Measurements from ENCODE around the gene TLCD1.
"Not testable (repeated sequence)": the region's sequence is repeated elsewhere in the genome, so short reads cannot be mapped to it uniquely, and the experiment has no call there.

TLCD1 gene

DNA sequence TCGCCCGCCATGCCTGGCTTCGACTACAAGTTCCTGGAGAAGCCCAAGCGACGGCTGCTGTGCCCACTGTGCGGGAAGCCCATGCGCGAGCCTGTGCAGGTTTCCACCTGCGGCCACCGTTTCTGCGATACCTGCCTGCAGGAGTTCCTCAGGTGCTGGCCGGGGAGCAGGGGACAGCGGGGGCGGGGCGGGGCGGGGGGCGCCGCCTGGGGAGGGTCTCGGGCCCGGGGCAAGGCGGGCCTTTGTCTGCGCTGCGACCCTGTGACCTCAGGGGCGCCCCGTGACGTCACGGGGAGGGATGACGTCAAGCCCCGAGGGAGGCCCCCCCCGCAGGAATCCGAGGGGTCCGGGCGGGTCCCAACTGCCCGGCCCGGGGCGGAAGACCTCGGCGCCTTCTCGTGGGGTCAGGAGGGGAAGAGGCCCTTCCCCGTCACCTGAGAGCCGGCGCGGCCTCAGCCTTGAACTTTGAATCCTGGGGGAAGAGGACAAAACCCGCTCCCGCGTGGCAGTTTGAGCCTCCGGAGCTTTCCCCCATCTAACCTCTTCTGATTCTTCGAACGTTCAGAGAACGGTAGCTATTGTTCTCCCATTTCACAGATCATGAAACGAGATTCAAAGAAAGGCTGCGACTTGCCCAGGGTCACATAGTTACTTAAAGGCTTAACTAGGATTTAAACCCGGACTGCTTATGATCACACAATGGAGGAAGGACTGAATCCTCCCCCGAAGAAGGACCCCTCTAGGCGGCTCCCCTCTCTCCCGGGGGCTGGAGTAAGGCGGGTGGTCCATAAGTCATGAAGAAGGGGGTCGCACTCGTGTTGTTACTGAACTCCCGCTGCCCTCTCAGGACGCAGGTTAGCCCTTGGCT, 18.3 kb upstream of the TLCD1 start:
- Mint-ChIP-seq H3K4me3 (peak overlapping the region; percentile 80), H3K4me1 (peaks cover 22% of the 10 kb centered on the region), H3K36me3 (ENCODE audit: insufficient read depth) (peaks cover 15% of the 10 kb centered on the region), H3K9me3 (no peaks in the 10 kb centered on the region), H3K27ac (ENCODE audit: low read depth) (peak overlapping the region; percentile 86), H3K27me3 (no peaks in the 10 kb centered on the region)
- DNase-seq (ENCODE audit: low spot score in 2 of 2) (no peak), ATAC-seq (replicated peaks; ENCODE audit: extremely low read depth, poor library complexity, severe bottlenecking) (peak; percentile 35)

DNA sequence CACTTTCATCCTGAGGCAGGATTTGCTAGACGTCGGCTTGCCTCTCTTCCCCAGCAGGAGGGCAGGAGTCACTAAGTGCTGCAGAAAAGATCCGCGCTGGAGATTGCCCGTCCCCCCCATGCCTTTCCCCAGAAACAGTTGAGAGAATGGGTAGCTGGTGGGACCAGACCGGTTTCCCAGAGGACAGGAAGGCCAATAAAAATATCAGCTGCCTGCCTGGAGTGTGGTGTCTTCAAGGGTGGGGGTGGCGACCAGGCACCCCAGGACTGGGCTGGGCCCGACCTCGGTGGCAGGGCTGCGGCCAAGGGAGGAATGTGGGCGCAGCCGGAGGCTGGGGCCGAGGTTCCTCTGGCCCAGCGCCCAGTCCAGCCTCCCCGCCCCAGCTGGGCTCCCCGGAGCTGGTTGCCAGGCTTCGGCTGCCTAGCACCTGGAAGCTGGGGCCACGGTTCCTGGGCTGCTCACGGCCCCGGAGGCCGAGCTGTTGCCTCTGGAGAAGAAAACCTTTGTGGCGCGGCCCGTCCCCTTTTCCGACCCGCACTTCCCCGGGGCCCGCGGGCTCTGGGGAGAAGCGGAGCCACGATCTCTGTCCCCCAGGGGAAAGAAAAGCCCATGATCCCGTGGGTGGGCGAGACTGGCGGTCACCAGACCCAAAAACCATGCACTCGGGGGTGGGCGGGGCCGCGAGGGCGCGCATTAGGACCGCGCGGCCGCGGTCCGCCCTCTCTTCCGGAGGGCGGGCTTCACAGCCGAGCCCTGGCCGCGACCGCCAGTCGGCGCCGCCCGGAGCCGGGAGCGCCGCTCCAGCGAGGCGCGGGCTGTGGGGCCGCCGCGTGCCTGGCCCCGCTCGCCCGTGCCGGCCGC, 17.4 kb upstream of the TLCD1 start, which contains the start of gene TRAF4:
TRAF4 (plus strand) TSS at position 769 of the 861 bp plus-strand sequence. CDS start 102 bp downstream, outside the sequence.
- peak within 1 kb of the TSS; percentile 86 for H3K27ac Mint-ChIP-seq (ENCODE audit: low read depth)
- H3K9me3 Mint-ChIP-seq = no peaks in the 10 kb centered on the region
- no peaks in the 10 kb centered on the region for H3K27me3 Mint-ChIP-seq
- peaks cover 29% of the 10 kb centered on the region for H3K4me1 Mint-ChIP-seq
- DNase-seq (ENCODE audit: low spot score in 2 of 2) (peak; percentile 47 to 48), ATAC-seq (replicated peaks; ENCODE audit: extremely low read depth, poor library complexity, severe bottlenecking) (peak; percentile 91)
- peaks cover 13% of the 10 kb centered on the region for H3K36me3 Mint-ChIP-seq (ENCODE audit: insufficient read depth)
- peak within 1 kb of the TSS; percentile 80 for H3K4me3 Mint-ChIP-seq

DNA sequence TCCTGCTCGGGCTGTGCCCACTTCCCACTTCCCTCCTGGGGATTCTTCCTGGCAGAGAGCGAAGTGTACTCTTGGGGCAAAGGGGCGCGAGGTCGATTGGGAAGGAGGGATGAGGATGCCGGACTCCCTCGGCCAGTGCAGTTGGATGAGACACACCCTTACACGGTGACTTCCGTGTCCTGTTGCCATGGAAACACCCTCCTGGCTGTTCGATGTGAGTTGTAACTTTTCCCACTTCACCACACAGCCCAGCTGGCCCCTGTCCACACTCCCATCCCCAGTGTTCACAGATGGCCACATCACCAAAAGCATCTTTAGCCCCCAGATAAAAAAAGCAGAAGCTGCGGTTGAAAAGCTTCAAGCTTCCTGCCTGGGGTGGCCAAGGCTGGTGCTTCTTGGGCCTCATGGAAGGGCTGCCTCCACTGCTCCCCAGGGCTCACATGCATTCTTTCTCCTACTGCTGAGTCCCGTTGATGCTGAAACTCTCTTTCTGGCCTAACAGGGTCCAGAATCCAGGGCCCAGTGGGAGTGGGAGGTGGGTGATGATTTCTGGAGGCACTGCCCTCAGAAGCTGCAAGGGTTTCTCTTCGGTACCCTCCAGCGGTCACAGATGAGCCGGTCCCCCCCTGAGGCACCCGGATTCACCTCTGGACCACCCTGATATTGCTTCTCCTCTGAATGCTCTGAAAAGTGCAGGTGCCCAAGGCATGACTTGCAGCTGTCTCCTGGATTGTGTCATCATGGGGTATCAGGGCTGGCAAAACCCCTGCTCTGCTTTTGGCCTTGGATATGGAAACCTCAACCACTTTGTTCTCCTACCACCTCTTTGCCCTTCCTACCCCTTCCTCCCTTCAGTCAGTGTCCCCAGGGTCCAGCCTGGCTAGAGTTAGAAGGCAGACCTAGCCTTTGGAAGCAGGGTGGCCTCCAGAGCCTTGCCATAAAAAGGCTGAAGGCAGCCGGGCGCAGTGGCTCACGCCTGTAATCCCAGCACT, 15.6 kb upstream of the TLCD1 start:
- H3K9me3 Mint-ChIP-seq = no peaks in the 10 kb centered on the region
- DNase-seq (ENCODE audit: low spot score in 2 of 2) (no peak), ATAC-seq (replicated peaks; ENCODE audit: extremely low read depth, poor library complexity, severe bottlenecking) (no peak)
- peak overlapping the region; percentile 60 for H3K4me3 Mint-ChIP-seq
- no peak overlapping the region for H3K27ac Mint-ChIP-seq (ENCODE audit: low read depth)
- no peaks in the 10 kb centered on the region for H3K27me3 Mint-ChIP-seq
- peaks cover 31% of the 10 kb centered on the region for H3K4me1 Mint-ChIP-seq
- peaks cover 13% of the 10 kb centered on the region for H3K36me3 Mint-ChIP-seq (ENCODE audit: insufficient read depth)

DNA sequence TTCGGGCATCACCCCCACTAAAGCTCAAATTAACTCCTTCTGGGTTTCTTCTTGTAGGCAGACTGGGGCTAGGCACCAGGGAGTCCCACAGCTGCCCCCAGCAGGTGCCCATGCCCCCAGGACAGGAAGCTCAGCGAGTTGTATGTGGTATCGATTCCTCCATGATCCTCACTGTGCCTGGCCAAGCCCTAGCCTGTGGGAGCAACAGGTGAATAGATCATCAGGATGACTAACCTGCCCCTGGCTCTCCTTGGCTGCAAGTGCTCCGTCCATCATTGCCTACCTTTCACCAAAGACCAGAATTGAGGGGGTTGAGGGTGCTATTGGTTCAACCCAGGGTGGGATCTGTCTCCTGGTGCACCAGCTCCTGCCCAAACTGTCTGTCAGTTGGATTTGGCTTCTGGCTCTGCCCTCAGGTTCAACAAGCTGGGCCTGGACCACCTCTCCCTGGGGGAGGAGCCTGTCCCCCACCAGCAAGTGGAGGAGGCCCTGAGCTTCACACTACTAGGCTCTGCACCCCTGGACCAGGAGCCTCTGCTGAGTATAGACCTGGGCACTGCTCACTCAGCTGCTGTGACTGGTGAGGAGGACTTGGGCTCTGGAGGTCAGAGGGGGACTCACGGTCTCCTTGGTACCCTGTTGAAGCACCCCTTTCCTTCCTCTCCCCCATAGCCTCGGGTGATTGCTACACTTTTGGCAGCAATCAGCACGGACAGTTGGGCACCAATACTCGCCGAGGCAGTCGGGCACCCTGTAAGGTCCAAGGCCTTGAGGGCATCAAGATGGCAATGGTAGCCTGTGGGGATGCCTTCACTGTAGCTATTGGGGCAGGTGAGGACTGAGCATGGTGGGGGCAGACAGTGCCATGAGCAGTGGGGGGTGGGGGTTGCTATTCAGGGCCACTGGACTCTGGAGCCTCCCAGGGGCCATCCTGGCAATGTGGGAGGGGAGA, 14.6 kb upstream of the TLCD1 start:
- Mint-ChIP-seq H3K9me3 (no peaks in the 10 kb centered on the region), H3K36me3 (ENCODE audit: insufficient read depth) (peaks cover 11% of the 10 kb centered on the region), H3K4me1 (peaks cover 24% of the 10 kb centered on the region), H3K27me3 (no peaks in the 10 kb centered on the region), H3K27ac (ENCODE audit: low read depth) (no peak overlapping the region), H3K4me3 (no peak overlapping the region)
- no peak for DNase-seq (ENCODE audit: low spot score in 2 of 2)
- no peak for ATAC-seq (replicated peaks; ENCODE audit: extremely low read depth, poor library complexity, severe bottlenecking)

DNA sequence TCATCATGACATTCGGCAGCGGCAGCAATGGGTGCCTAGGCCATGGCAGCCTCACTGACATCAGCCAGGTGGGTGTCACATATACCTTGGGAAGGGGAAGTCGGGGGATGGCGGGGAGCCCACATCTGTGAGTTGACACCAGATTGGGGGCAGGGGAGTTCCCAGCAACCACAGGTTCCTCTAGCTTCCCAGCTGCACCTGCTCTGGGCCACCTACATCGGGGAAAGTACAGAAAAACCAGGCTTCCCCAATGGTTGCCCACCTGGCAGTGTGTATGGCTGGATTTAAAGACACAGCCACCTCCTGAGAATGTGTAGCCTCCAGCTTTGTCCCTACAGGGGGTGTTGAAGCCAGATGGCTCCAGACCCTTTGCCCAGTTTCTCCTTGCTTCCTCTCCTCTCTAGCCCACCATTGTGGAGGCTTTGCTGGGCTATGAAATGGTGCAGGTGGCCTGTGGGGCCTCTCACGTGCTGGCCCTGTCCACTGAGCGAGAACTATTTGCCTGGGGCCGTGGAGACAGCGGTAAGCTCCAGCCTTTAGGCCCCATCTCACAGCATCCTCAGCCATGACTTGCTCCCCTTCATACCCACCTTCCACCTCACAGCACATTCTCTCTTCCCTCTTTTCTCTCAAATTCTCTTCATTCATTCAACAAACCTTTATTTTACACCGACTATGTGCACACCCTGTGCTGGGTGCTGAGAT, 12.8 kb upstream of the TLCD1 start:
- Mint-ChIP-seq H3K4me3 (no peak overlapping the region), H3K36me3 (ENCODE audit: insufficient read depth) (peaks cover 3% of the 10 kb centered on the region), H3K4me1 (peaks cover 11% of the 10 kb centered on the region), H3K27ac (ENCODE audit: low read depth) (peak overlapping the region; percentile 64), H3K9me3 (no peaks in the 10 kb centered on the region), H3K27me3 (no peaks in the 10 kb centered on the region)
- DNase-seq (ENCODE audit: low spot score in 2 of 2) (no peak), ATAC-seq (replicated peaks; ENCODE audit: extremely low read depth, poor library complexity, severe bottlenecking) (peak; percentile 42)

DNA sequence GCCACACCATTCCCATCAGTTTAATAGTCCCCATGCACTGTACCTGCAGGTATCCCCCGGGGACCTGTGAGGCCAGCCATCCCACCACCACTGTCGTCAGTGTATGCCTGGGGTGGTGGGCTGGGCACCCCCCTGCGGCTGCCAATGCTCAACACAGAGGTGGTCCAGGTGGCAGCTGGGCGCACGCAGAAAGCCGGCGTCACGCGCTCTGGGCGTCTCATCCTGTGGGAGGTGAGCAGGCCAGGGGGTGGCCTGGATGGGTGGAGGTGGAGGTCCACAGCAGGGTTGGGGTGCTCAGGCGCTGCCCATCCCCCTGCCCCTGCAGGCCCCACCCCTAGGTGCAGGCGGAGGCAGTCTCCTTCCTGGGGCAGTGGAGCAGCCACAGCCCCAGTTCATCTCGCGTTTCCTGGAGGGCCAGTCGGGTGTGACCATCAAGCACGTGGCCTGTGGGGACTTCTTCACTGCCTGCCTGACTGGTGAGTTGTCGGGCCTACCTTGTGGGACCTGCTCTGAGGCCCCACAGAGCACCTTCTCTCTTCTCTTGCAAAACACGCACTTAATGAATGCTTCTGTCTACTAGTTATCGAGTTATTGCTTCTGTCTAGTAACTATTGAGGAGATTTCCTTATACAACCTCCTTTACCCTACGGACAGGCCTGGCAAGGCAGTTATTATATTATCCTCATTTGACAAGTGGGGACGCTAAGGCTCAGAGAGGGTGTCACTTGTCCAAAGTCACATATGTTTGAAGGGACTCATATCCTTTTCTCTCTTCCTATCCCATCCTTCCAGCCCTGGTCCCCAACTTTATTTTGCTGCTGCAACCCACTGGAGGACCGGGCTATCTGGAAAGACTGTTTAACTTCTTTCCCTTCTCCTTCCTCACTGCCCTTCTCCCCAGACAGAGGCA, 12.0 kb upstream of the TLCD1 start:
- Mint-ChIP-seq H3K4me3 (no peak overlapping the region), H3K36me3 (ENCODE audit: insufficient read depth) (peaks cover 1% of the 10 kb centered on the region), H3K9me3 (no peaks in the 10 kb centered on the region), H3K27ac (ENCODE audit: low read depth) (peak overlapping the region; percentile 64), H3K4me1 (peaks cover 11% of the 10 kb centered on the region), H3K27me3 (no peaks in the 10 kb centered on the region)
- ATAC-seq (replicated peaks; ENCODE audit: extremely low read depth, poor library complexity, severe bottlenecking) (peak; percentile 35), DNase-seq (ENCODE audit: low spot score in 2 of 2) (no peak)

DNA sequence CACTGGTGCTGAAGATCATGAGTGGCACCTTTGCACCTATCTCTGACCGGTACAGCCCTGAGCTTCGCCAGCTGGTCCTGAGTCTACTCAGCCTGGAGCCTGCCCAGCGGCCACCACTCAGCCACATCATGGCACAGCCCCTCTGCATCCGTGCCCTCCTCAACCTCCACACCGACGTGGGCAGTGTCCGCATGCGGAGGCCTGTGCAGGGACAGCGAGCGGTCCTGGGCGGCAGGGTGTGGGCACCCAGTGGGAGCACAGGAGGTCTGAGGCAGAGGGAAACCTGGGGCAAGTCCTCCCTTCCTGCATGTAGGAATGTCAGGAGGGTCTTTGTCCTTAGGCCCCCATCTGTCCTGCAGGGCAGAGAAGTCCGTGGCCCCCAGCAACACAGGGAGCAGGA, 11.3 kb upstream of the TLCD1 start:
- H3K9me3 Mint-ChIP-seq = no peaks in the 10 kb centered on the region
- no peaks in the 10 kb centered on the region for H3K27me3 Mint-ChIP-seq
- H3K36me3 Mint-ChIP-seq (ENCODE audit: insufficient read depth) = peaks cover 1% of the 10 kb centered on the region
- DNase-seq (ENCODE audit: low spot score in 2 of 2) (no peak), ATAC-seq (replicated peaks; ENCODE audit: extremely low read depth, poor library complexity, severe bottlenecking) (no peak)
- peaks cover 11% of the 10 kb centered on the region for H3K4me1 Mint-ChIP-seq
- H3K4me3 Mint-ChIP-seq = no peak overlapping the region
- H3K27ac Mint-ChIP-seq (ENCODE audit: low read depth) = no peak overlapping the region

DNA sequence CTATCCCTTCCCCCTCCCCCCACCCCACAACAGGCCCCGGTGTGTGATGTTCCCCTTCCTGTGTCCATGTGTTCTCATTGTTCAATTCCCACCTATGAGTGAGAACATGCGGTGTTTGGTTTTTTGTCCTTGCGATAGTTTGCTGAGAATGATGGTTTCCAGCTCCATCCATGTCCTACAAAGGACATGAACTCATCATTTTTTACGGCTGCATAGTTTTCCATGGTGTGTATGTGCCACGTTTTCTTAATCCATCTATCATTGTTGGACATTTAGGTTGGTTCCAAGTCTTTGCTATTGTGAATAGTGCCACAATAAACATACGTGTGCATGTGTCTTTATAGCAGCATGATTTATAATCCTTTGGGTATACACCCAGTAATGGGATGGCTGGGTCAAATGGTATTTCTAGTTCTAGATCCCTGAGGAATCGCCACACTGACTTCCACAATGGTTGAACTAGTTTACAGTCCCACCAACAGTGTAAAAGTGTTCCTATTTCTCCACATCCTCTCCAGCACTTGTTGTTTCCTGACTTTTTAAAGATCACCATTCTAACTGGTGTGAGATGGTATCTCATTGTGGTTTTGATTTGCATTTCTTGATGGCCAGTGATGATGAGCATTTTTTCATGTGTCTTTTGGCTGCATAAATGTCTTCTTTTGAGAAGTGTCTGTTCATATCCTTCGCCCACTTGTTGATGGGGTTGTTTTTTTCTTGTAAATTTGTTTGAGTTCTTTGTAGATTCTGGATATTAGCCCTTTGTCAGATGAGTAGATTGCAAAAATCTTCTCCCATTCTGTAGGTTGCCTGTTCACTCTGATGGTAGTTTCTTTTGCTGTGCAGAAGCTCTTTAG, 10.1 kb upstream of the TLCD1 start:
- H3K4me1 Mint-ChIP-seq = peaks cover 11% of the 10 kb centered on the region
- not testable (repeated sequence) for H3K27ac Mint-ChIP-seq (ENCODE audit: low read depth); DNase-seq (ENCODE audit: low spot score in 2 of 2); ATAC-seq (replicated peaks; ENCODE audit: extremely low read depth, poor library complexity, severe bottlenecking); H3K27me3 Mint-ChIP-seq; H3K4me3 Mint-ChIP-seq; H3K9me3 Mint-ChIP-seq; H3K36me3 Mint-ChIP-seq (ENCODE audit: insufficient read depth)

DNA sequence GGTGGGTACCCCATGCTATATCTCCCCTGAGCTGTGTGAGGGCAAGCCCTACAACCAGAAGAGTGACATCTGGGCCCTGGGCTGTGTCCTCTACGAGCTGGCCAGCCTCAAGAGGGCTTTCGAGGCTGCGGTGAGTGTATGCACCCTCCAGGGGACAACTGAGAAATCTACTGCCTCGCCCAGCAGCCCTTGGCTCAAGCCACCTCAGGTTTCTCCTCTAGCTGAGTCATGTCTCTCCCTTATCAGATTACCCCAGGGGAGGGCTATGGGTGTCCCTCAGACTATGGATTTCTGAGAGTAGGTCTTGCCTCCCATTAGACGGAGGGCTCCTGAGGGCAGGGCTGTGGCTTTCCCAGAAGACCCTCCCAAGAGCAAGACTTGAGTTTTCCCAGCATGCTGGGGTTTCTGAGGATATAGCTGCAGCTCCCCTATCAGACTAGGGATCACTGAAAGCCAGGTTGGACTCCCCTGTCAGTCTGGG, 9.2 kb upstream of the TLCD1 start:
- H3K36me3 Mint-ChIP-seq (ENCODE audit: insufficient read depth) = peaks cover 1% of the 10 kb centered on the region
- ATAC-seq (replicated peaks; ENCODE audit: extremely low read depth, poor library complexity, severe bottlenecking) (no peak), DNase-seq (ENCODE audit: low spot score in 2 of 2) (no peak)
- H3K27ac Mint-ChIP-seq (ENCODE audit: low read depth) = no peak overlapping the region
- no peaks in the 10 kb centered on the region for H3K9me3 Mint-ChIP-seq
- H3K27me3 Mint-ChIP-seq = no peaks in the 10 kb centered on the region
- no peak overlapping the region for H3K4me3 Mint-ChIP-seq
- H3K4me1 Mint-ChIP-seq = peaks cover 11% of the 10 kb centered on the region
